IMR-90 (cell line): Measurements from ENCODE around the gene SEMA4B.

Experiments
- CHD1 ChIP-seq: IDR thresholded peaks from 2 replicates; pipeline ENCODE4 v1.6.1; 2012; ENCODE audit warnings: low read depth, low read length, improper control_type of control experiment
- MXI1 ChIP-seq: IDR thresholded peaks from 2 replicates; pipeline ENCODE4 v1.6.1; 2012; ENCODE audit warnings: low read depth, mild to moderate bottlenecking, low read length, moderate library complexity, borderline replicate concordance
- NFE2L2 ChIP-seq: fragments of 150-350 bp; IDR thresholded peaks from 2 replicates; pipeline ENCODE4 v1.6.1; 2016; ENCODE audit warnings: low read depth, mild to moderate bottlenecking, low read length
- POLR2A ChIP-seq: IDR thresholded peaks from 2 replicates; pipeline ENCODE4 v1.6.1; 2012; ENCODE audit warnings: mild to moderate bottlenecking, low read depth, low read length
- RAD21 ChIP-seq: IDR thresholded peaks from 2 replicates; pipeline ENCODE4 v1.6.1; 2012; ENCODE audit warnings: low read length, improper control_type of control experiment
- RCOR1 ChIP-seq: IDR thresholded peaks from 2 replicates; pipeline ENCODE4 v1.6.1; 2012; ENCODE audit warnings: mild to moderate bottlenecking, low read length, improper control_type of control experiment; ENCODE audit not compliant: insufficient replicate concordance
- RFX5 ChIP-seq: IDR thresholded peaks from 2 replicates; pipeline ENCODE4 v1.8.0; 2012; ENCODE audit warnings: low read depth, mild to moderate bottlenecking, low read length, moderate library complexity
- SMC3 ChIP-seq: fragments of 150-350 bp; IDR thresholded peaks from 2 replicates; pipeline ENCODE4 v1.6.1; 2016; ENCODE audit warnings: low read depth, mild to moderate bottlenecking, antibody characterized with exemption, low read length, moderate library complexity
- TF ChIP-seq, protein P1 (sequence below): fragments of 150-350 bp; IDR thresholded peaks from 2 replicates; pipeline ENCODE4 v1.6.1; 2017; ENCODE audit warnings: mild to moderate bottlenecking, antibody characterized with exemption, low read length, low read depth
- TF ChIP-seq, protein P2 (sequence below): conservative IDR thresholded peaks from 2 replicates; pipeline ENCODE4 v1.5.1; 2012; ENCODE audit warnings: mild to moderate bottlenecking, low read depth, low read length, improper control_type of control experiment

DNA sequence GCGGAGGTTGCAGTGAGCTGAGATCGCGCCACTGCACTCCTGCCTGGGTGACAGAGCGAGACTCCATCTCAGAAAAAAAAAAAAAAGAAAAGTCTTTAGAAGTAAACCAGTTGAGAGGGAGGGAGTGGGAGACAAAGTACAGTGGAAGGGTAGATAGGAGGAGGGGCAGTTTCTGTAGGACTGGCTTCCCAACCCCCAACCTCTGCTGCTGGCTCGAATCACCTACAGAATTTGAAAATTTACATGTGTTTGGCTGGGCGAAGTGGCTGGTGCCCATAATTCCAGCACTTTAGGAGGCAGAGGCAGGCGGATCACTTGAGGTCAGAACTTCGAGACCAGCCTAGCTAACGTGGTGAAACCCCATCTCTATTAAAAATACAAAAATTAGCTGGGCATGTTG lies 24.1 kb upstream of the SEMA4B start:
- TF ChIP-seq, protein P1, sequence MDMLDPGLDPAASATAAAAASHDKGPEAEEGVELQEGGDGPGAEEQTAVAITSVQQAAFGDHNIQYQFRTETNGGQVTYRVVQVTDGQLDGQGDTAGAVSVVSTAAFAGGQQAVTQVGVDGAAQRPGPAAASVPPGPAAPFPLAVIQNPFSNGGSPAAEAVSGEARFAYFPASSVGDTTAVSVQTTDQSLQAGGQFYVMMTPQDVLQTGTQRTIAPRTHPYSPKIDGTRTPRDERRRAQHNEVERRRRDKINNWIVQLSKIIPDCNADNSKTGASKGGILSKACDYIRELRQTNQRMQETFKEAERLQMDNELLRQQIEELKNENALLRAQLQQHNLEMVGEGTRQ = no peak
- TF ChIP-seq, protein P2, sequence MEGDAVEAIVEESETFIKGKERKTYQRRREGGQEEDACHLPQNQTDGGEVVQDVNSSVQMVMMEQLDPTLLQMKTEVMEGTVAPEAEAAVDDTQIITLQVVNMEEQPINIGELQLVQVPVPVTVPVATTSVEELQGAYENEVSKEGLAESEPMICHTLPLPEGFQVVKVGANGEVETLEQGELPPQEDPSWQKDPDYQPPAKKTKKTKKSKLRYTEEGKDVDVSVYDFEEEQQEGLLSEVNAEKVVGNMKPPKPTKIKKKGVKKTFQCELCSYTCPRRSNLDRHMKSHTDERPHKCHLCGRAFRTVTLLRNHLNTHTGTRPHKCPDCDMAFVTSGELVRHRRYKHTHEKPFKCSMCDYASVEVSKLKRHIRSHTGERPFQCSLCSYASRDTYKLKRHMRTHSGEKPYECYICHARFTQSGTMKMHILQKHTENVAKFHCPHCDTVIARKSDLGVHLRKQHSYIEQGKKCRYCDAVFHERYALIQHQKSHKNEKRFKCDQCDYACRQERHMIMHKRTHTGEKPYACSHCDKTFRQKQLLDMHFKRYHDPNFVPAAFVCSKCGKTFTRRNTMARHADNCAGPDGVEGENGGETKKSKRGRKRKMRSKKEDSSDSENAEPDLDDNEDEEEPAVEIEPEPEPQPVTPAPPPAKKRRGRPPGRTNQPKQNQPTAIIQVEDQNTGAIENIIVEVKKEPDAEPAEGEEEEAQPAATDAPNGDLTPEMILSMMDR = no peak
- TF ChIP-seq MXI1 = no peak
- no peak for TF ChIP-seq NFE2L2
- TF ChIP-seq POLR2A = no peak
- no peak for TF ChIP-seq CHD1
- TF ChIP-seq SMC3 = no peak
- no peak for TF ChIP-seq RAD21
- no peak for TF ChIP-seq RFX5
- no peak for TF ChIP-seq RCOR1
